ENCODE data around the gene CAPZA1. TPM values are rescaled to one million over a fixed set of nuclear protein-coding genes. Genes with fewer than 3 reads are reported as not detected.

The CAPZA1 gene
- total RNA-seq, 2 donors from 2014 or later, result 111 to 122 TPM

GRCh38 chr1:112694363-112694929 lies 74.8 kb downstream of the CAPZA1 start:
- H3K4me1 ChIP-seq (ENCODE audit: control insufficient read depth, insufficient read depth, low read length), result peaks cover 17% of the 10 kb centered on the region
- TF ChIP-seq CTCF (conservative IDR thresholded peaks at IDR 0.05), result no peak
- H3K27ac ChIP-seq (ENCODE audit: low read depth, low read length), result no peak overlapping the region
- 93 to 95% methylated on average over 7 to 15 of the region's 15 CpGs for WGBS, 2 experiments (ENCODE audit: insufficient coverage in 1 of 2, insufficient read length in 1 of 2)
- H3K9ac ChIP-seq (ENCODE audit: extremely low read depth, low read length, poor library complexity, severe bottlenecking), result no peak overlapping the region
- no peak overlapping the region for H3K4me3 ChIP-seq (ENCODE audit: low read length)
- H3K27me3 ChIP-seq (ENCODE audit: control insufficient read depth, insufficient read depth, low read length, poor library complexity, severe bottlenecking), result no peaks in the 10 kb centered on the region
- no peaks in the 10 kb centered on the region for H3K9me3 ChIP-seq (ENCODE audit: control insufficient read depth, low read length)
- Mint-ChIP-seq H3K27ac (no peak overlapping the region), H3K27me3 (ENCODE audit: insufficient read depth) (peaks cover 4% of the 10 kb centered on the region), H3K4me1 (peaks cover 23% of the 10 kb centered on the region), H3K4me3 (no peak overlapping the region), H3K9me3 (no peaks in the 10 kb centered on the region), H3K36me3 (ENCODE audit: low read depth) (peaks cover 84% of the 10 kb centered on the region)
- H3K36me3 ChIP-seq (ENCODE audit: control insufficient read depth, insufficient read depth, low read length), result peaks cover 85% of the 10 kb centered on the region
- DNase-seq, result no peak

GRCh38 chr1:112695276-112695675 lies 75.6 kb downstream of the CAPZA1 start:
- Histone ChIP-seq H3K9me3 (ENCODE audit: control insufficient read depth, low read length) (no peaks in the 10 kb centered on the region), H3K27ac (ENCODE audit: low read depth, low read length) (no peak overlapping the region), H3K27me3 (ENCODE audit: control insufficient read depth, insufficient read depth, low read length, poor library complexity, severe bottlenecking) (no peaks in the 10 kb centered on the region), H3K9ac (ENCODE audit: extremely low read depth, low read length, poor library complexity, severe bottlenecking) (no peak overlapping the region), H3K36me3 (ENCODE audit: control insufficient read depth, insufficient read depth, low read length) (peaks cover 85% of the 10 kb centered on the region), H3K4me3 (ENCODE audit: low read length) (no peak overlapping the region), H3K4me1 (ENCODE audit: control insufficient read depth, insufficient read depth, low read length) (peaks cover 25% of the 10 kb centered on the region)
- Mint-ChIP-seq H3K36me3 (ENCODE audit: low read depth) (peaks cover 84% of the 10 kb centered on the region), H3K27me3 (ENCODE audit: insufficient read depth) (peaks cover 5% of the 10 kb centered on the region), H3K27ac (no peak overlapping the region), H3K9me3 (no peaks in the 10 kb centered on the region), H3K4me1 (peaks cover 32% of the 10 kb centered on the region), H3K4me3 (no peak overlapping the region)
- WGBS, 2 experiments (ENCODE audit: insufficient coverage in 1 of 2, insufficient read length in 1 of 2), result 94 to 100% methylated on average over 3 to 9 of the region's 9 CpGs
- DNase-seq, result no peak
- TF ChIP-seq CTCF (conservative IDR thresholded peaks at IDR 0.05), result no peak

- Histone ChIP-seq H3K4me1 (ENCODE audit: control insufficient read depth, insufficient read depth, low read length) (peaks cover 36% of the 10 kb centered on the region), H3K36me3 (ENCODE audit: control insufficient read depth, insufficient read depth, low read length) (peaks cover 86% of the 10 kb centered on the region), H3K27ac (ENCODE audit: low read depth, low read length) (no peak overlapping the region), H3K9ac (ENCODE audit: extremely low read depth, low read length, poor library complexity, severe bottlenecking) (no peak overlapping the region), H3K27me3 (ENCODE audit: control insufficient read depth, insufficient read depth, low read length, poor library complexity, severe bottlenecking) (no peaks in the 10 kb centered on the region), H3K4me3 (ENCODE audit: low read length) (no peak overlapping the region), H3K9me3 (ENCODE audit: control insufficient read depth, low read length) (no peaks in the 10 kb centered on the region)
- WGBS, 2 experiments (ENCODE audit: insufficient coverage in 1 of 2, insufficient read length in 1 of 2), result 87 to 93% methylated on average over 6 to 7 of the region's 7 CpGs
- TF ChIP-seq CTCF (conservative IDR thresholded peaks at IDR 0.05), result no peak
- no peak overlapping the region for H3K4me3 Mint-ChIP-seq
- no peak overlapping the region for H3K27ac Mint-ChIP-seq
- peaks cover 45% of the 10 kb centered on the region for H3K4me1 Mint-ChIP-seq
- no peak for DNase-seq
- H3K9me3 Mint-ChIP-seq, result no peaks in the 10 kb centered on the region
- peaks cover 80% of the 10 kb centered on the region for H3K36me3 Mint-ChIP-seq (ENCODE audit: low read depth)
- peaks cover 7% of the 10 kb centered on the region for H3K27me3 Mint-ChIP-seq (ENCODE audit: insufficient read depth)
Observed at GRCh38 chr1:112696578-112697314, 77.1 kb downstream of the CAPZA1 start.

Data from endodermal cell (in vitro differentiated cells).